Activated CD4-positive, alpha-beta T cell treated with anti-CD3 and anti-CD28 coated beads, Interleukin-2, Interleukin-6, amounts not matched to agents 100 ng/mL and 50 ng/mL, durations not matched to agents 16 hours and 8 hours (primary cell): ENCODE measurements around the gene CD4.

Source experiments
- DNase-seq: peaks from one replicate; pipeline ENCODE4 v3.0.0-alpha.2; 2020

CD4 gene

GRCh38 chr12:6817662-6818157 lies 28.4 kb downstream of the CD4 start:
- DNase-seq, result no peak

- no peak for DNase-seq
These were observed 28.9 kb downstream of the CD4 start for GRCh38 chr12:6818222-6818621.

DNA sequence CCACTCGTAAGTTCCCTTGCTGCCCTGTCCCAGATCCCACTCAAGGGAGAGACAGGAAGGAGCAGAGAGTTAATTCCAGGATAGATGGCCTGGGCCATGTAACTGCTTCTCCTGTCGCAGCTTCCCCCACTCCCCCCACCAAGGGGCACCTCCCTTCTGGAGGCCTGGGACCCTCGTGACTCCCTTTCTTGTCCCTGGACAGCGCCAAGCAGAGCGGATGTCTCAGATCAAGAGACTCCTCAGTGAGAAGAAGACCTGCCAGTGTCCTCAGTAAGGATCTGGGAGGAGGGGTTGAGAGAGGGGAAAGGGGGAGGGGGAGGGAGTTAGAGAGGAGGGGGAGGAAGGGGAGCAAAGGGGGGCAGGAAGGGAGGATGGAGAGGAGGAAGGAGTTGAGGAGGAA lies 29.3 kb downstream of the CD4 start:
- no peak for DNase-seq

- no peak for DNase-seq
These were observed 30.0 kb downstream of the CD4 start for GRCh38 chr12:6819106-6820030.

DNA sequence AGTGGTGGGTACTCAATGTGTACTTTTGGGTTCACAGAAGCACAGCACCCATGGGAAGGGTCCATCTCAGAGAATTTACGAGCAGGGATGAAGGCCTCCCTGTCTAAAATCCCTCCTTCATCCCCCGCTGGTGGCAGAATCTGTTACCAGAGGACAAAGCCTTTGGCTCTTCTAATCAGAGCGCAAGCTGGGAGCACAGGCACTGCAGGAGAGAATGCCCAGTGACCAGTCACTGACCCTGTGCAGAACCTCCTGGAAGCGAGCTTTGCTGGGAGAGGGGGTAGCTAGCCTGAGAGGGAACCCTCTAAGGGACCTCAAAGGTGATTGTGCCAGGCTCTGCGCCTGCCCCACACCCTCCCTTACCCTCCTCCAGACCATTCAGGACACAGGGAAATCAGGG lies 30.8 kb downstream of the CD4 start:
- DNase-seq, result no peak

- no peak for DNase-seq
These were observed 32.5 kb downstream of the CD4 start, which contains the start of gene GPR162 for GRCh38 chr12:6821591-6822425. GPR162 (plus strand) TSS chr12:6821821; CDS start chr12:6823899, 2,078 bp downstream.

GRCh38 chr12:6822426-6823135 lies 33.3 kb downstream of the CD4 start:
- DNase-seq, result no peak

- no peak for DNase-seq
These were observed 34.1 kb downstream of the CD4 start for GRCh38 chr12:6823182-6824084.

DNA sequence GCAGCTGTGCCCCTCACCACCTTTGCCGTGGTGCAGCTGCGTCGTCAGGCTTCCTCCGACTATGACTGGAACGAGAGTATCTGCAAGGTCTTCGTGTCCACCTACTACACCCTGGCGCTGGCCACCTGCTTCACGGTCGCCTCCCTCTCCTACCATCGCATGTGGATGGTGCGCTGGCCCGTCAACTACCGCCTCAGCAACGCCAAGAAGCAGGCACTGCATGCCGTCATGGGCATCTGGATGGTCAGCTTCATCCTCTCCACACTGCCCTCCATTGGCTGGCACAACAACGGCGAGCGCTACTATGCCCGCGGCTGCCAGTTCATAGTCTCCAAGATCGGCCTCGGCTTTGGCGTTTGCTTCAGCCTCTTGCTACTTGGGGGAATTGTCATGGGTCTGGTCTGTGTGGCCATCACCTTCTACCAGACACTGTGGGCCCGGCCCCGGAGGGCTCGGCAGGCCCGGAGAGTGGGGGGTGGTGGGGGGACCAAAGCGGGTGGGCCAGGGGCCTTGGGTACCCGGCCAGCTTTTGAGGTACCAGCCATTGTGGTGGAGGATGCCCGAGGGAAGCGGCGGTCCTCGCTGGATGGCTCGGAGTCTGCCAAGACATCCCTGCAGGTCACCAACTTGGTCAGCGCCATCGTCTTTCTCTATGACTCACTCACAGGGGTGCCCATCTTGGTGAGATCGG lies 34.9 kb downstream of the CD4 start:
- no peak for DNase-seq

GRCh38 chr12:6824901-6825381 lies 35.6 kb downstream of the CD4 start:
- no peak for DNase-seq

DNA sequence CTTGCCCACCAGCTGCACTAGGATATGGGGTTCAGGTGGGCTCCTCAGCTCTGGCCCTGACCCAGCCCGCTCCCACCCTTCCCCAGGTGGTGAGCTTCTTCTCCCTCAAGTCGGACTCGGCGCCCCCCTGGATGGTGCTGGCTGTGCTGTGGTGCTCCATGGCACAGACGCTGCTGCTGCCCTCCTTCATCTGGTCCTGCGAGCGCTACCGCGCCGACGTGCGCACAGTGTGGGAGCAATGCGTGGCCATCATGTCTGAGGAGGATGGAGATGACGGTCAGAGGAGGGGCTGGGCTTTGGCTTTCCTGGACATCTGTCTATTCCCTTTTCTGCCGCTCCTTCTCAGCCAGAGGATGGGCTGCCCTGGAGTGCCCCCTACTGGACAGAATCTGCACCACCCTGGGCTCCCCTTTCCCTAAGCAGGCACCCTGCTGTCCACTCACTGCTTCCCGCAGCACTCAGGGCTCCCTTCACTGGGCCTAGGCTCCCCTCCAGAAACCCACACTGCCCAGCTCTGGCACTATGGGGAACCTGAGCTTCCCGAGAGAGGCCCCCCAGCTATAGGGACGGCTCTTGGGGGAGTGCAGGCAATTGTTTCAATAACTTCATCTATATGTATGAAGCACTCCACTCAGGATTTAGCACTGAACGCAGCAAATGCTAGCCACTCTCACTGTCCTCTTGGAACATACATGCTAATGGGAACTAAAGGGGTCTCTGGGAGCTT lies 36.2 kb downstream of the CD4 start:
- peak; percentile 86 for DNase-seq

- DNase-seq, result no peak
These were observed 36.9 kb downstream of the CD4 start for GRCh38 chr12:6826125-6826733.

DNA sequence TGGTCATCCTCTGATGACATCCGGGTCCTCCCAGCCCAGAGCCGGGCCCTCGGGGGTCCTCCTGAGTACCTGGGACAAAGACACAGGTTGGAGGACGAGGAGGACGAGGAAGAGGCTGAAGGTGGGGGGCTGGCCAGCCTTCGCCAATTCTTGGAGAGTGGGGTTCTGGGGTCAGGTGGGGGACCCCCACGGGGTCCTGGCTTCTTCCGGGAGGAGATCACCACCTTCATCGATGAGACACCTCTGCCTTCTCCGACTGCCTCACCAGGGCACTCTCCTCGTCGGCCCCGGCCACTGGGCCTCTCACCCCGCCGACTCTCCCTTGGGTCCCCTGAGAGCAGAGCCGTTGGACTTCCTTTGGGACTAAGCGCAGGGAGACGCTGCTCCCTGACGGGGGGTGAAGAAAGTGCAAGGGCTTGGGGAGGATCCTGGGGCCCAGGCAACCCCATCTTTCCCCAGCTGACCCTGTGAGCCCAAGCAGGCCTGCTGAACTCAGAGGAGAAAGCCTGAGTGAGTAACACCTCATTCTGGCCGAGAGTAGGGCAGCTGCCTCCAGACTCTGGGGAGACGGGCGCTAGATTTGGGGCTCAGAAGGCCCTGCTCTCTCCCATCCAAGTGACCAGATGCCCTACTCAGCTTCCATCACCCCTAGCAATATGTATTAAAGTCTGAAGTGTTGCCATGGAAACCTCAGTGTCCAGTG lies 37.6 kb downstream of the CD4 start:
- no peak for DNase-seq

- peak; percentile 50 for DNase-seq
These were observed 38.1 kb downstream of the CD4 start for GRCh38 chr12:6827437-6827911.

DNA sequence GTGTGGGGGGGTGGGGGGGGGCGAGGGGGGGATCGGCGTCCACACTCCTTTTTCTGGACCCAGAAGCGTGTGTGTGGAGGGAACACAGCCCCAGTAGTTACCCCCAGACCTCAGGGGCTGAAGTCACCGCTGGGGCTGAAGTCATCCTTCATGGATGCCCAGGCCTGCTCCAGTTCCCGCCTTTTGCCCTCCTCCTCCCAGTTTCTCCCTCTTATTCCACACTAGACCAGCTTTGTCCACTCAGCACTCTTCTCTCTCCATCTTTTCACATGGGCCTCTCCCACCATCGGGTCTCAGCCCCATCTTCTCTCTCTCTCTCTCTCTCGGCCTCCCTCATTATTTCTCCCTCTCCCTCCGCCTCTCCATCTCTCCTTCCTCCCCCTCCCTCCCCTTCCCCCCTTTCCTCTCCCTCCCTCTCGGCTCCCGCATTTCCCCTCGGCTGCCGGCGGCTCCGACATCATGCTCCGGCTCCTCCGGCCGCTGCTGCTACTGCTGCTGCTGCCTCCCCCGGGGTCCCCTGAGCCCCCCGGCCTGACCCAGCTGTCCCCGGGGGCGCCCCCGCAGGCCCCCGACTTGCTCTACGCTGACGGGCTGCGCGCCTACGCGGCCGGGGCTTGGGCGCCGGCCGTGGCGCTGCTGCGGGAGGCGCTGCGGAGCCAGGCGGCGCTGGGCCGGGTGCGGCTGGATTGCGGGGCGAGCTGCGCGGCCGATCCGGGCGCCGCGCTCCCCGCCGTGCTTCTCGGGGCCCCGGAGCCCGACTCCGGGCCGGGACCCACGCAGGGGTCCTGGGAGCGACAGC lies 38.9 kb downstream of the CD4 start, which contains the start of gene P3H3:
TSS of gene P3H3 (plus strand) at position 426 of the 799 bp plus-strand sequence. CDS start at position 460, 34 bp downstream.
- DNase-seq, result no peak

- no peak for DNase-seq
These were observed 39.6 kb downstream of the CD4 start for GRCh38 chr12:6828781-6829535.

- DNase-seq, result no peak
These were observed 40.4 kb downstream of the CD4 start for GRCh38 chr12:6829536-6830220.
